Heart right ventricle (tissue), 16 donors: ENCODE data around the gene CDCA3. TPM values are rescaled to one million over a fixed set of nuclear protein-coding genes. Genes with fewer than 3 reads are reported as not detected.

Source experiments
- ATAC-seq, 8 donors: fragments of 200-7000 bp; cut with Tn5 transposase; one replicate each; pipeline ENCODE4 v1.9.1; 2020; ENCODE audit warnings: mild to moderate bottlenecking in 8 of 8, moderate library complexity in 8 of 8, moderate number of reproducible peaks in 1 of 8
- DNase-seq, 2 donors: peaks; one replicate each; pipeline ENCODE4 v3.0.0-alpha.2; 2020
- H3K27ac ChIP-seq, 10 donors: fragments of 200-600 bp; sonication (generic) in 2 of 10; one replicate each; pipeline versions ENCODE4 v1.5.0 to v1.8.0; 2020 to 2022; ENCODE audit warnings: mild to moderate bottlenecking in 3 of 10
- H3K27me3 ChIP-seq, 7 donors: fragments of 200-600 bp; one replicate each; pipeline ENCODE4 v1.8.0; 2021 to 2022; ENCODE audit warnings: mild to moderate bottlenecking in 2 of 7
- H3K36me3 ChIP-seq, 9 donors: fragments of 200-600 bp; sonication (generic) in 1 of 9; one replicate each; pipeline versions ENCODE4 v1.5.0 to v1.8.0; 2020 to 2022; ENCODE audit warnings: mild to moderate bottlenecking in 2 of 9
- H3K4me1 ChIP-seq, 9 donors: fragments of 200-600 bp; sonication (generic) in 1 of 9; one replicate each; pipeline versions ENCODE4 v1.5.0 to v1.8.0; 2020 to 2022; ENCODE audit warnings: mild to moderate bottlenecking in 4 of 9
- H3K4me3 ChIP-seq, 10 donors: fragments of 200-600 bp; sonication (generic) in 2 of 10; one replicate each; pipeline versions ENCODE4 v1.5.0 to v1.8.0; 2020 to 2022; ENCODE audit warnings: mild to moderate bottlenecking in 7 of 10, moderate library complexity in 2 of 10
- H3K9me3 ChIP-seq, 11 donors: fragments of 200-600 bp in 10 of 11; sonication (generic) in 2 of 11; one replicate each; pipeline versions ENCODE4 v1.5.0 to v1.8.0; 2013 to 2022; ENCODE audit warnings: mild to moderate bottlenecking in 2 of 11, control low read depth in 1 of 11, moderate library complexity in 1 of 11
- WGBS, 2 donors: extraction: QIAGEN DNeasy Blood & Tissue Kit; methylation state at CpG; one replicate each; pipeline ENCODE4 v1.1.7; 2013; ENCODE audit warnings: inconsistent platforms in 1 of 2; 5-methylcytosine and 5-hydroxymethylcytosine counted together
- intact Hi-C, 10 donors: fragments of 100-400 bp; cut with DNase I; formaldehyde crosslinking; loops; one replicate each; pipeline versions ENCODE4 v1.11.1 to v1.14.2; 2022
- polyA plus RNA-seq, 2 donors: library from polyadenylated mRNA; stranded (reverse); fragments of 200-250 nt; gene quantifications; one replicate each; pipeline ENCODE4 v1.2.3, GENCODE V29; 2013
- total RNA-seq, 10 donors: library from RNA; stranded (reverse); fragmentation: NEBNext Ultra II Directional in 3 of 10; extraction: Animal tissue kit (Norgen Biotek cat#: 25700) in 3 of 10; gene quantifications; one replicate each; pipeline versions ENCODE4 v1.2.1 to v1.2.4, GENCODE V29; 2021 to 2023
- TF ChIP-seq, protein P1 (sequence below), 9 donors: fragments of 200-600 bp; sonication (generic) in 2 of 9; IDR thresholded peaks; one replicate each; pipeline versions ENCODE4 v1.5.0 to v1.8.0; 2021 to 2022; ENCODE audit warnings: antibody characterized with exemption in 9 of 9, mild to moderate bottlenecking in 5 of 9, moderate library complexity in 1 of 9
- donor health status: Arrhythmogenic right ventricular cardiomyopathy.
- donor health status: ischemic (EF 13 %, LVEDD 7.1; RV severe dilation, severe dysfunction).
- donor health status: healthy with polysubstance abuse.
- donor health status: DM: no; HTN: yes; CAD: no.
- donor health status: DM: no; HTN: no; CAD: no.
- donor health status: ischemic (EF 25% LVEDD 6.9; RV normal size, moderate dysfunction).
- donor health status: ischemic (EF 25% LVEDD 5.7; RV mildly dilated, moderate dysfunction).
- donor health status: healthy.
- donor health status: DM: yes; HTN: yes; CAD: no.
- donor health status: Ischemic cardiomyopathy.
- donor health status: ischemic (EF 35%, LVEDD 5.7; RV mildly dilated, moderate dysfunction).
- donor health status: nonischemic (EF 11% LVEDD 7.7; RV severe dilation, severe dysfunction).
- donor health status: DM: yes; HTN: yes; CAD: no.
- donor health status: PGD.
- donor health status: ischemic (EF 29% LVEDD 5.4; RV normal size, mild dysfunction).
- donor health status: nonischemic (EF 23%, LVEDD 6.1; RV moderate dilation, normal function).

Gene CDCA3
- total and polyA plus RNA-seq, 12 donors, result 0.22 to 4.0 (median 0.55) TPM; not detected in 1

DNA sequence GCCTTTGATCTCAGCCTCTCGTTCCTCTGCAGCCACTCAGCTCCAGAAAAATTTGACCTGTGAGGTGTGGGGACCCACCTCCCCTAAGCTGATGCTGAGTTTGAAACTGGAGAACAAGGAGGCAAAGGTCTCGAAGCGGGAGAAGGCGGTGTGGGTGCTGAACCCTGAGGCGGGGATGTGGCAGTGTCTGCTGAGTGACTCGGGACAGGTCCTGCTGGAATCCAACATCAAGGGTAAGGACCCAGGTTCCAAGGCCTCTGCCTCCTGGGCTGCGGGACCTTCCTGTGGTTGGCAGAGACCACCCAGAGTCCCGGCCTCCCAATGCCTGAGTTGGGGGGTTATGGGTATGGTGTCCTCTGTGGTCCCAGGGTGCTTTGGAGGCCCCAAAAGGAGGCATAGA, 34.0 kb downstream of the CDCA3 start:
- ATAC-seq, result no peak

DNA sequence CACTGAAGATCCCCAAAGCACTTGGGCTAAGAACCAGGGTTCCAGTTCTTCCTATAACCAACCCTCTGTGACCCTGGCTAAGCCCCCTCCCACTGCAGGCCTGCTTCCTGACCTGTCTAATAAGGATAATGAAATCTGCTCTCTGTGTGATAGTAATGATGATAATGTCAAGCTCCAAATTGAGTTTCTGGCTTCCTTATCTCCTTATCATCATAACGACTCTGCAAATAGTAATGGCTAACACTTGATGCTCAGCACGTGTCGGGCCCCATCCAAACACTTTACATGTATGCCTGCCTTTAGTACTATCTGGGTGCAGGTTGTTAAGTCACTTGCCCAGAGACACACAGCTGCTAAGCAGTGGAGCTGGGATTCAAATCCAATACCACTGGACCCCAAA, 34.5 kb downstream of the CDCA3 start:
- peaks cover 0 to 26% (median 0%) of the 10 kb centered on the region in 9 donors for H3K36me3 ChIP-seq
- no peaks in the 10 kb centered on the region for H3K9me3 ChIP-seq
- no peak overlapping the region for H3K4me3 ChIP-seq
- intact Hi-C loops, result no loop called here
- TF ChIP-seq, protein P1, sequence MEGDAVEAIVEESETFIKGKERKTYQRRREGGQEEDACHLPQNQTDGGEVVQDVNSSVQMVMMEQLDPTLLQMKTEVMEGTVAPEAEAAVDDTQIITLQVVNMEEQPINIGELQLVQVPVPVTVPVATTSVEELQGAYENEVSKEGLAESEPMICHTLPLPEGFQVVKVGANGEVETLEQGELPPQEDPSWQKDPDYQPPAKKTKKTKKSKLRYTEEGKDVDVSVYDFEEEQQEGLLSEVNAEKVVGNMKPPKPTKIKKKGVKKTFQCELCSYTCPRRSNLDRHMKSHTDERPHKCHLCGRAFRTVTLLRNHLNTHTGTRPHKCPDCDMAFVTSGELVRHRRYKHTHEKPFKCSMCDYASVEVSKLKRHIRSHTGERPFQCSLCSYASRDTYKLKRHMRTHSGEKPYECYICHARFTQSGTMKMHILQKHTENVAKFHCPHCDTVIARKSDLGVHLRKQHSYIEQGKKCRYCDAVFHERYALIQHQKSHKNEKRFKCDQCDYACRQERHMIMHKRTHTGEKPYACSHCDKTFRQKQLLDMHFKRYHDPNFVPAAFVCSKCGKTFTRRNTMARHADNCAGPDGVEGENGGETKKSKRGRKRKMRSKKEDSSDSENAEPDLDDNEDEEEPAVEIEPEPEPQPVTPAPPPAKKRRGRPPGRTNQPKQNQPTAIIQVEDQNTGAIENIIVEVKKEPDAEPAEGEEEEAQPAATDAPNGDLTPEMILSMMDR (IDR thresholded peaks at IDR 0.05), result no peak
- peaks cover 0 to 23% (median 5%) of the 10 kb centered on the region in 9 donors for H3K4me1 ChIP-seq
- peaks cover 0 to 13% (median 0%) of the 10 kb centered on the region in 7 donors for H3K27me3 ChIP-seq
- DNase-seq (no peak), ATAC-seq (no peak)
- no peak overlapping the region for H3K27ac ChIP-seq
- WGBS, 2 donors, result 64 to 75% methylated on average over 3 of the region's 3 CpGs

More for the DNA sequence above, 34.0 kb downstream of the CDCA3 start:
- Histone ChIP-seq H3K27me3 (peaks cover 0 to 13% (median 2%) of the 10 kb centered on the region in 7 donors), H3K4me3 (no peak overlapping the region), H3K27ac (no peak overlapping the region), H3K36me3 (peaks cover 0 to 26% (median 0%) of the 10 kb centered on the region in 9 donors), H3K4me1 (peaks cover 3 to 28% (median 10%) of the 10 kb centered on the region in 9 donors), H3K9me3 (no peaks in the 10 kb centered on the region)
- intact Hi-C loops, result no loop called here
- DNase-seq, result no peak
- TF ChIP-seq, protein P1 (IDR thresholded peaks at IDR 0.05), result no peak
- whole genome bisulfite sequencing, 2 donors, result 93 to 96% methylated on average over 8 of the region's 8 CpGs

DNA sequence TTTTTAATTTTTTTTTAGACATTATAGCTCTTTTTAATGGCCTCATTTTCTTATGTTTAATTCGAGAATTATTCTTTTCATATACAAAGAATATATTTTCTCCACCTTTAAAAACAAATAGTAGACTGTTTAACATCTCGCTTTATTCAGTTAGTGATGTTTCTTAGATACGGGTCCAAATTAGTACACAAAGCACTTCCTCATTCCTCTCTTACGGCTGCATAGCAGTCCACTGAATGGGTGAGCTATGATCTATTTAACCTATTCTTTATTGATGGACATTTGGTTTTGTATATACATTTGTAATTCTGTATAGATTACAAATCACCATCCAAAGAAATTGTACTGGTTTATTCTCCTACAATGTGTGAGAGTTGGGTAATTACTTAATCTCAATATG, 37.7 kb downstream of the CDCA3 start:
- Histone ChIP-seq H3K9me3 (no peaks in the 10 kb centered on the region), H3K4me3 (no peak overlapping the region), H3K36me3 (peaks cover 0 to 23% (median 0%) of the 10 kb centered on the region in 9 donors), H3K4me1 (peaks cover 0 to 7% (median 0%) of the 10 kb centered on the region in 9 donors), H3K27me3 (peaks cover 0 to 13% (median 0%) of the 10 kb centered on the region in 7 donors), H3K27ac (no peak overlapping the region)
- TF ChIP-seq, protein P1 (IDR thresholded peaks at IDR 0.05), result no peak
- ATAC-seq, result no peak
- intact Hi-C loops, result no loop called here
- 69 to 77% methylated on average over 4 of the region's 4 CpGs for WGBS, 2 donors
- DNase-seq, result no peak

DNA sequence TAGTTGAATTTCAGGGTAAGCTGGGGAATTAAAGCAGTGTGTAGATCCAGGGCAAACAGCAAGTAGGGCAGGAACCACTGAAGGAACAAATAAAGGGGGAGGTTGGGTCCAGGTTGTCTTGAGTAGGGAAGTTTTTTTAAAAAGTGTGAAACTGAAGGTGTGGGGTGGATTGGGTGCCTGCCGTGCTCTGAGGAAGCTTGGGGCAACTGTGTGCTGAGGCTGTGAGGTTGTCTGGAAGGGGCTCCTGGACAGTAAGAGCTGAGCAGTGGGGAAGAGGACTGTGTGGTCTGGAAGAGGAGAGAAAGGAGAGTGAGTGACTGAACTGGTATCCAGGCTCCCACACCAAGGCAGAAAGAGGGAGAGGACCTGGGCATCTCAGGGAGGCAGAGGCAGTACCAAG, 40.3 kb downstream of the CDCA3 start:
- Histone ChIP-seq H3K4me1 (peaks cover 0 to 7% (median 0%) of the 10 kb centered on the region in 9 donors), H3K27me3 (peaks cover 0 to 13% (median 0%) of the 10 kb centered on the region in 7 donors), H3K27ac (no peak overlapping the region), H3K9me3 (no peaks in the 10 kb centered on the region), H3K4me3 (no peak overlapping the region), H3K36me3 (peaks cover 0 to 3% (median 0%) of the 10 kb centered on the region in 9 donors)
- intact Hi-C loops, result no loop called here
- no peak for DNase-seq
- no peak for ATAC-seq
- WGBS, 2 donors, result 77 to 93% methylated on average over 1 of the region's 1 CpG
- TF ChIP-seq, protein P1 (IDR thresholded peaks at IDR 0.05), result no peak
